ENCODE measurements around the gene DOCK8.
A peak's percentile ranks its signal among the peaks of the same experiment; 100 is the strongest.
"Not testable (repeated sequence)": the region's sequence is repeated elsewhere in the genome, so short reads cannot be mapped to it uniquely, and the experiment has no call there.

The DOCK8 gene

GRCh38 chr9:214648-215493 lies at the start of gene DOCK8:
TSS of gene DOCK8 (plus strand) at chr9:214865. CDS start at chr9:214977, 112 bp downstream.
- Histone ChIP-seq H2AFZ (ENCODE audit: low read length, unreplicated experiment) (peak within 1 kb of the TSS; percentile 22), H3K27me3 (ENCODE audit: insufficient read depth, low read length) (peaks cover 66% of the 10 kb centered on the region), H3K4me3 (ENCODE audit: low read depth, low read length) (peak within 1 kb of the TSS; percentile 63), H3K4me1 (ENCODE audit: control insufficient read depth, insufficient read depth, low read length, unreplicated experiment) (no peaks in the 10 kb centered on the region), H3K36me3 (ENCODE audit: insufficient read depth, low read length) (no peaks in the 10 kb centered on the region), H3K79me2 (ENCODE audit: control insufficient read depth, insufficient read depth, low read length, unreplicated experiment) (no peaks in the 10 kb centered on the region), H3K27ac (ENCODE audit: low read depth, low read length) (no peak within 1 kb of the TSS)

- not testable (repeated sequence) for H3K4me1 ChIP-seq (ENCODE audit: control insufficient read depth, insufficient read depth, low read length, unreplicated experiment); H3K27ac ChIP-seq (ENCODE audit: low read depth, low read length); H3K79me2 ChIP-seq (ENCODE audit: control insufficient read depth, insufficient read depth, low read length, unreplicated experiment); H3K27me3 ChIP-seq (ENCODE audit: insufficient read depth, low read length); H3K4me3 ChIP-seq (ENCODE audit: low read depth, low read length); H2AFZ ChIP-seq (ENCODE audit: low read length, unreplicated experiment); H3K36me3 ChIP-seq (ENCODE audit: insufficient read depth, low read length)
Measured at GRCh38 chr9:169757-170156, 44.9 kb upstream of the DOCK8 start.

GRCh38 chr9:178140-178825 lies 36.4 kb upstream of the DOCK8 start:
- H3K27me3 ChIP-seq (ENCODE audit: insufficient read depth, low read length); H3K27ac ChIP-seq (ENCODE audit: low read depth, low read length); H3K79me2 ChIP-seq (ENCODE audit: control insufficient read depth, insufficient read depth, low read length, unreplicated experiment); H2AFZ ChIP-seq (ENCODE audit: low read length, unreplicated experiment); H3K36me3 ChIP-seq (ENCODE audit: insufficient read depth, low read length); H3K4me1 ChIP-seq (ENCODE audit: control insufficient read depth, insufficient read depth, low read length, unreplicated experiment): not testable (repeated sequence)
- H3K4me3 ChIP-seq (ENCODE audit: low read depth, low read length), result peak overlapping the region; percentile 76

GRCh38 chr9:178970-179383 lies 35.7 kb upstream of the DOCK8 start, which contains the start of gene ZNG1A:
TSS of gene ZNG1A (minus strand) at chr9:179056. CDS start at chr9:178969, 87 bp downstream.
- H3K36me3 ChIP-seq (ENCODE audit: insufficient read depth, low read length); H3K27ac ChIP-seq (ENCODE audit: low read depth, low read length); H3K79me2 ChIP-seq (ENCODE audit: control insufficient read depth, insufficient read depth, low read length, unreplicated experiment); H3K4me1 ChIP-seq (ENCODE audit: control insufficient read depth, insufficient read depth, low read length, unreplicated experiment); H3K27me3 ChIP-seq (ENCODE audit: insufficient read depth, low read length): not testable (repeated sequence)
- H3K4me3 ChIP-seq (ENCODE audit: low read depth, low read length), result peak within 1 kb of the TSS; percentile 76
- H2AFZ ChIP-seq (ENCODE audit: low read length, unreplicated experiment), result peak within 1 kb of the TSS; percentile 75

GRCh38 chr9:199601-200000 lies 15.1 kb upstream of the DOCK8 start:
- H3K4me3 ChIP-seq (ENCODE audit: low read depth, low read length); H3K27me3 ChIP-seq (ENCODE audit: insufficient read depth, low read length); H3K36me3 ChIP-seq (ENCODE audit: insufficient read depth, low read length); H3K27ac ChIP-seq (ENCODE audit: low read depth, low read length); H3K4me1 ChIP-seq (ENCODE audit: control insufficient read depth, insufficient read depth, low read length, unreplicated experiment); H2AFZ ChIP-seq (ENCODE audit: low read length, unreplicated experiment); H3K79me2 ChIP-seq (ENCODE audit: control insufficient read depth, insufficient read depth, low read length, unreplicated experiment): not testable (repeated sequence)

- H2AFZ ChIP-seq (ENCODE audit: low read length, unreplicated experiment), result no peak overlapping the region
- H3K27ac ChIP-seq (ENCODE audit: low read depth, low read length), result no peak overlapping the region
- H3K4me3 ChIP-seq (ENCODE audit: low read depth, low read length), result no peak overlapping the region
- H3K79me2 ChIP-seq (ENCODE audit: control insufficient read depth, insufficient read depth, low read length, unreplicated experiment), result no peaks in the 10 kb centered on the region
- H3K27me3 ChIP-seq (ENCODE audit: insufficient read depth, low read length), result peaks cover 27% of the 10 kb centered on the region
- H3K4me1 ChIP-seq (ENCODE audit: control insufficient read depth, insufficient read depth, low read length, unreplicated experiment), result no peaks in the 10 kb centered on the region
- H3K36me3 ChIP-seq (ENCODE audit: insufficient read depth, low read length), result no peaks in the 10 kb centered on the region
Measured at GRCh38 chr9:206481-206880, 8.2 kb upstream of the DOCK8 start.

- Histone ChIP-seq H3K4me1 (ENCODE audit: control insufficient read depth, insufficient read depth, low read length, unreplicated experiment) (no peaks in the 10 kb centered on the region), H3K27me3 (ENCODE audit: insufficient read depth, low read length) (peaks cover 46% of the 10 kb centered on the region), H3K79me2 (ENCODE audit: control insufficient read depth, insufficient read depth, low read length, unreplicated experiment) (no peaks in the 10 kb centered on the region), H2AFZ (ENCODE audit: low read length, unreplicated experiment) (no peak overlapping the region), H3K4me3 (ENCODE audit: low read depth, low read length) (no peak overlapping the region), H3K36me3 (ENCODE audit: insufficient read depth, low read length) (no peaks in the 10 kb centered on the region), H3K27ac (ENCODE audit: low read depth, low read length) (no peak overlapping the region)
Measured at GRCh38 chr9:209143-209758, 5.4 kb upstream of the DOCK8 start.

- H3K4me1 ChIP-seq (ENCODE audit: control insufficient read depth, insufficient read depth, low read length, unreplicated experiment), result no peaks in the 10 kb centered on the region
- H2AFZ ChIP-seq (ENCODE audit: low read length, unreplicated experiment), result no peak overlapping the region
- H3K4me3 ChIP-seq (ENCODE audit: low read depth, low read length), result no peak overlapping the region
Measured at GRCh38 chr9:211036-211435, 3.6 kb upstream of the DOCK8 start.

GRCh38 chr9:211557-211956 lies 3.1 kb upstream of the DOCK8 start:
- Histone ChIP-seq H3K4me1 (ENCODE audit: control insufficient read depth, insufficient read depth, low read length, unreplicated experiment) (no peaks in the 10 kb centered on the region), H3K27ac (ENCODE audit: low read depth, low read length) (no peak overlapping the region), H3K36me3 (ENCODE audit: insufficient read depth, low read length) (no peaks in the 10 kb centered on the region), H3K4me3 (ENCODE audit: low read depth, low read length) (no peak overlapping the region), H2AFZ (ENCODE audit: low read length, unreplicated experiment) (no peak overlapping the region), H3K79me2 (ENCODE audit: control insufficient read depth, insufficient read depth, low read length, unreplicated experiment) (no peaks in the 10 kb centered on the region), H3K27me3 (ENCODE audit: insufficient read depth, low read length) (peaks cover 65% of the 10 kb centered on the region)

More at GRCh38 chr9:211036-211435, 3.6 kb upstream of the DOCK8 start:
- H3K27me3 ChIP-seq (ENCODE audit: insufficient read depth, low read length), result peaks cover 60% of the 10 kb centered on the region
- no peak overlapping the region for H3K27ac ChIP-seq (ENCODE audit: low read depth, low read length)
- H3K36me3 ChIP-seq (ENCODE audit: insufficient read depth, low read length), result no peaks in the 10 kb centered on the region
- H3K79me2 ChIP-seq (ENCODE audit: control insufficient read depth, insufficient read depth, low read length, unreplicated experiment), result no peaks in the 10 kb centered on the region

- no peaks in the 10 kb centered on the region for H3K4me1 ChIP-seq (ENCODE audit: control insufficient read depth, insufficient read depth, low read length, unreplicated experiment)
- H2AFZ ChIP-seq (ENCODE audit: low read length, unreplicated experiment), result no peak overlapping the region
- no peaks in the 10 kb centered on the region for H3K79me2 ChIP-seq (ENCODE audit: control insufficient read depth, insufficient read depth, low read length, unreplicated experiment)
- H3K27ac ChIP-seq (ENCODE audit: low read depth, low read length), result no peak overlapping the region
- peaks cover 70% of the 10 kb centered on the region for H3K27me3 ChIP-seq (ENCODE audit: insufficient read depth, low read length)
- H3K4me3 ChIP-seq (ENCODE audit: low read depth, low read length), result no peak overlapping the region
- no peaks in the 10 kb centered on the region for H3K36me3 ChIP-seq (ENCODE audit: insufficient read depth, low read length)
Measured at GRCh38 chr9:212297-212696, 2.4 kb upstream of the DOCK8 start.

Data from ACC112 (cell line).